SK-N-SH (cell line): Measurements from ENCODE around the gene CTNNA3. TPM values are rescaled to one million over a fixed set of nuclear protein-coding genes. Genes with fewer than 3 reads are reported as not detected.

Experiments used
- CTCF ChIA-PET: fragments of 300-600, 350-600 bp; formaldehyde crosslinking; extraction: SDS; loops from one replicate; lab custom pipeline; 2021; lab: Yijun Ruan, JAX
- POLR2A ChIA-PET: fragments of 350-600 bp; sonication (Branson Sonifier 250); formaldehyde crosslinking; extraction: SDS; loops from one replicate; lab custom pipeline; 2020; ENCODE audit warnings: antibody characterized with exemption, inconsistent platforms; lab: Yijun Ruan, JAX
- DNase-seq: peaks from one replicate; pipeline ENCODE4 v3.0.0; 2012
- H2AFZ ChIP-seq: fragments of 200-600 bp; sonication (generic); 2 replicates; pipeline ENCODE4 v1.8.1; 2016; ENCODE audit warnings: antibody characterized with exemption, mild to moderate bottlenecking, low read depth
- H3F3A ChIP-seq: fragments of 200-600 bp; sonication (generic); replicated peaks from 2 replicates; pipeline ENCODE3; 2016; ENCODE audit warnings: antibody characterized with exemption, mild to moderate bottlenecking; ENCODE audit not compliant: insufficient read depth
- H3K27ac ChIP-seq, 2 experiments: fragments of 200-500 bp in 1 of 2; fragments of 200-600 bp in 1 of 2; sonication (Bioruptor generic) in 1 of 2; sonication (generic), shearing (Covaris generic) in 1 of 2; 2 replicates each; pipeline versions ENCODE4 v1.5.1 to v1.6.1; 2014 to 2016; ENCODE audit warnings: low read depth in 2 of 2, inconsistent platforms in 1 of 2, low read length in 1 of 2, mild to moderate bottlenecking in 1 of 2, mixed read lengths in 1 of 2
- H3K27me3 ChIP-seq: fragments of 200-600 bp; sonication (generic), shearing (Covaris generic); 2 replicates; pipeline ENCODE4 v1.6.1; 2016; ENCODE audit warnings: mixed run types; ENCODE audit not compliant: insufficient read depth
- H3K36me3 ChIP-seq, 2 experiments: fragments of 200-500 bp in 1 of 2; fragments of 200-600 bp in 1 of 2; sonication (Bioruptor generic) in 1 of 2; sonication (generic) in 1 of 2; replicated peaks in 1 of 2; 2 replicates each; pipeline versions ENCODE3 to v1.5.1; 2014 to 2016; ENCODE audit warnings: low read length in 1 of 2, mild to moderate bottlenecking in 1 of 2; ENCODE audit not compliant: insufficient read depth in 2 of 2, control insufficient read depth in 1 of 2
- H3K4me1 ChIP-seq, 2 experiments: fragments of 200-500 bp in 1 of 2; fragments of 200-600 bp in 1 of 2; sonication (Bioruptor generic) in 1 of 2; sonication (generic), shearing (Covaris generic) in 1 of 2; 2 replicates each; pipeline versions ENCODE4 v1.5.1 to v1.6.1; 2014 to 2016; ENCODE audit warnings: low read depth in 1 of 2, low read length in 1 of 2, mixed run types in 1 of 2; ENCODE audit not compliant: insufficient read depth in 2 of 2, control insufficient read depth in 1 of 2
- H3K4me2 ChIP-seq: fragments of 200-600 bp; sonication (generic), shearing (Covaris generic); 2 replicates; pipeline ENCODE4 v1.6.1; 2017; ENCODE audit warnings: mixed run types
- H3K4me3 ChIP-seq, 2 experiments: fragments of 200-500 bp in 1 of 2; fragments of 200-600 bp in 1 of 2; sonication (Bioruptor generic) in 1 of 2; sonication (generic), shearing (Covaris generic) in 1 of 2; 2 replicates each; pipeline versions ENCODE4 v1.5.1 to v1.8.1; 2014 to 2016; ENCODE audit warnings: low read depth in 2 of 2, inconsistent platforms in 1 of 2, low read length in 1 of 2, mild to moderate bottlenecking in 1 of 2, mixed read lengths in 1 of 2, moderate library complexity in 1 of 2
- H3K79me2 ChIP-seq: fragments of 200-600 bp; sonication (generic); 2 replicates; pipeline ENCODE4 v1.8.1; 2017; ENCODE audit warnings: mild to moderate bottlenecking; ENCODE audit not compliant: insufficient read depth
- H3K9ac ChIP-seq: fragments of 200-600 bp; sonication (generic); 2 replicates; pipeline ENCODE4 v1.6.1; 2017; ENCODE audit warnings: mixed run types
- H3K9me2 ChIP-seq: fragments of 200-600 bp; sonication (generic); 2 replicates; pipeline ENCODE4 v1.6.1; 2017; ENCODE audit warnings: mixed run types
- H3K9me3 ChIP-seq: fragments of 200-600 bp; sonication (generic); 2 replicates; pipeline ENCODE4 v1.6.1; 2017; ENCODE audit warnings: mixed run types, mild to moderate bottlenecking, moderate library complexity
- H4K20me1 ChIP-seq: fragments of 200-600 bp; sonication (generic); 2 replicates; pipeline ENCODE4 v1.6.1; 2017; ENCODE audit warnings: mild to moderate bottlenecking, mixed run types; ENCODE audit not compliant: insufficient read depth
- CHD2 ChIP-seq: fragments of 150-350 bp; IDR thresholded peaks from 2 replicates; pipeline ENCODE4 v1.6.1; 2018; ENCODE audit warnings: low read length; ENCODE audit not compliant: partially characterized antibody
- EP300 ChIP-seq, 2 experiments: IDR thresholded peaks; 2 replicates each; pipeline versions ENCODE4 v1.4.0 to v1.6.1; 2012; ENCODE audit warnings: borderline replicate concordance in 1 of 2, low read depth in 1 of 2, low read length in 1 of 2
- EZH2phosphoT487 ChIP-seq: fragments of 200-600 bp; sonication (generic); IDR thresholded peaks from 2 replicates; pipeline ENCODE4 v1.6.1; 2017; ENCODE audit warnings: low read depth, mixed run types, mild to moderate bottlenecking, antibody characterized with exemption, moderate library complexity, borderline replicate concordance
- FOSL2 ChIP-seq: IDR thresholded peaks from 2 replicates; pipeline ENCODE4 v1.4.0; 2012; ENCODE audit warnings: low read depth, mild to moderate bottlenecking, moderate library complexity, borderline replicate concordance
- FOXJ3 ChIP-seq: sonication (generic); formaldehyde crosslinking; IDR thresholded peaks from 2 replicates; pipeline ENCODE4 v1.5.1; 2020; ENCODE audit warnings: mild to moderate bottlenecking, missing genetic modification reagents
- GABPA ChIP-seq: IDR thresholded peaks from 2 replicates; pipeline ENCODE4 v1.4.0; 2012; ENCODE audit warnings: low read depth, mild to moderate bottlenecking
- GATA2 ChIP-seq: sonication (generic); formaldehyde crosslinking; IDR thresholded peaks from 2 replicates; pipeline ENCODE4 v1.5.0; 2020; ENCODE audit warnings: mild to moderate bottlenecking, missing genetic modification reagents
- MEF2A ChIP-seq: IDR thresholded peaks from 2 replicates; pipeline ENCODE4 v1.4.0; 2012; ENCODE audit warnings: low read depth, borderline replicate concordance
- MXI1 ChIP-seq: IDR thresholded peaks from 2 replicates; pipeline ENCODE4 v1.6.1; 2012; ENCODE audit warnings: mild to moderate bottlenecking, low read depth, low read length, improper control_type of control experiment
- NFIC ChIP-seq: IDR thresholded peaks from 2 replicates; pipeline ENCODE4 v1.4.0; 2012; ENCODE audit warnings: borderline replicate concordance
- RAD21 ChIP-seq: IDR thresholded peaks from 2 replicates; pipeline ENCODE4 v1.6.1; 2012; ENCODE audit warnings: mild to moderate bottlenecking, low read length
- RCOR1 ChIP-seq: fragments of 150-350 bp; IDR thresholded peaks from 2 replicates; pipeline ENCODE4 v1.6.1; 2017; ENCODE audit warnings: antibody characterized with exemption, low read length
- RXRA ChIP-seq: IDR thresholded peaks from 2 replicates; pipeline ENCODE4 v1.4.0; 2012; ENCODE audit warnings: low read depth, mild to moderate bottlenecking, borderline replicate concordance
- SIN3A ChIP-seq: IDR thresholded peaks from 2 replicates; pipeline ENCODE4 v1.6.1; 2012; ENCODE audit warnings: low read depth, mild to moderate bottlenecking, low read length, moderate library complexity, borderline replicate concordance
- SMC3 ChIP-seq: IDR thresholded peaks from 2 replicates; pipeline ENCODE4 v1.6.1; 2012; ENCODE audit warnings: low read depth, low read length, improper control_type of control experiment
- TCF12 ChIP-seq: IDR thresholded peaks from 2 replicates; pipeline ENCODE4 v1.4.0; 2012
- YY1 ChIP-seq: IDR thresholded peaks from 2 replicates; pipeline ENCODE4 v1.4.0; 2012; ENCODE audit warnings: low read depth, mild to moderate bottlenecking
- whole genome bisulfite sequencing: methylation state at CpG from one replicate; pipeline ENCODE4 v1.1.6; 2017; ENCODE audit warnings: low lambda C conversion rate; 5-methylcytosine and 5-hydroxymethylcytosine counted together
- polyA plus RNA-seq, 3 experiments: library from polyadenylated mRNA; depleted of rRNA; stranded (reverse); fragments of >200 nt; gene quantifications; 2 replicates each; pipeline ENCODE4 v1.2.3, GENCODE V29; 2012
- TF ChIP-seq, protein P1 (sequence below): IDR thresholded peaks from 2 replicates; pipeline ENCODE4; 2012
- TF ChIP-seq, protein P2 (sequence below): fragments of 150-350 bp; IDR thresholded peaks from 2 replicates; pipeline ENCODE4 v1.6.1; 2016; ENCODE audit warnings: mild to moderate bottlenecking, low read depth, low read length
- TF ChIP-seq, protein P3 (sequence below): fragments of 150-350 bp; IDR thresholded peaks from 2 replicates; pipeline ENCODE4 v1.6.1; 2017; ENCODE audit warnings: antibody characterized with exemption, low read length, low read depth, borderline replicate concordance
- TF ChIP-seq, protein P4 (sequence below): IDR thresholded peaks from 2 replicates; pipeline ENCODE4 v1.4.0; 2012; ENCODE audit warnings: low read depth

Gene CTNNA3
- polyA plus RNA-seq, 1 of the 3 experiments (the other 2 are of a cell fraction), result not detected

DNA sequence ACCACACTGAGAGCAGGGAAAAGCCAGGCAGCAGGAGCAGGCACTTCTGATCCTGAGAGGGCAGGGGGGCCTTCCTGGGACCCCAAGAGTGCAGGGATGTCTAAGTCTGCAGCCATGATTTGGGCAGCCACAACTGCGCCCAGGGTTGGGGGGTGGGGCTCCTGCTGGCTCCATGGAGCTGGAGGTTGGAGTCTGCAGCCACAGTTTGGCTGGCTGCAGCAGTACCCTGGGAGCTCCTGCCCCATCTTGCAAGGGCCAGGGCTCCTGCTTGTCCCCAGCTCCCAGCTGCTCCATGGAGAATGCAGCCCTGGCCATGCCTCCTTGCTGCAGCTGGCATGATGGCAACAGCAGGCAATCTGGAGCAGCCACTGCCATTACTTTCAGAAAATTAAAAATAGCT lies 1449.8 kb downstream of the CTNNA3 start:
- no peak overlapping the region for H3K4me2 ChIP-seq
- no peak overlapping the region for H3K4me3 ChIP-seq
- no peaks in the 10 kb centered on the region for H3K27me3 ChIP-seq
- H2AFZ ChIP-seq, result no peak overlapping the region
- no peaks in the 10 kb centered on the region for H3K9me3 ChIP-seq
- DNase-seq, result no peak
- no peak overlapping the region for H3K9ac ChIP-seq
- no peaks in the 10 kb centered on the region for H3F3A ChIP-seq
- no peaks in the 10 kb centered on the region for H3K9me2 ChIP-seq
- no peaks in the 10 kb centered on the region for H4K20me1 ChIP-seq
- WGBS, result no CpG with 5 or more reads among the region's 1 CpG
- ChIA-PET CTCF (interaction anchor here (0.6 kb wide), 1 partner anchor 33 kb away, joined by 3 read pairs; no protein-coding TSS in a partner anchor), POLR2A (no interaction called here)
- no peaks in the 10 kb centered on the region for H3K4me1 ChIP-seq
- no peaks in the 10 kb centered on the region for H3K36me3 ChIP-seq
- H3K27ac ChIP-seq, result no peak overlapping the region
- no peaks in the 10 kb centered on the region for H3K79me2 ChIP-seq
- no peak for TF ChIP-seq TCF12
- no peak for TF ChIP-seq CHD2
- TF ChIP-seq, protein P1, sequence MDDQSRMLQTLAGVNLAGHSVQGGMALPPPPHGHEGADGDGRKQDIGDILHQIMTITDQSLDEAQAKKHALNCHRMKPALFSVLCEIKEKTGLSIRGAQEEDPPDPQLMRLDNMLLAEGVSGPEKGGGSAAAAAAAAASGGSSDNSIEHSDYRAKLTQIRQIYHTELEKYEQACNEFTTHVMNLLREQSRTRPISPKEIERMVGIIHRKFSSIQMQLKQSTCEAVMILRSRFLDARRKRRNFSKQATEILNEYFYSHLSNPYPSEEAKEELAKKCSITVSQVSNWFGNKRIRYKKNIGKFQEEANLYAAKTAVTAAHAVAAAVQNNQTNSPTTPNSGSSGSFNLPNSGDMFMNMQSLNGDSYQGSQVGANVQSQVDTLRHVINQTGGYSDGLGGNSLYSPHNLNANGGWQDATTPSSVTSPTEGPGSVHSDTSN, result no peak

DNA sequence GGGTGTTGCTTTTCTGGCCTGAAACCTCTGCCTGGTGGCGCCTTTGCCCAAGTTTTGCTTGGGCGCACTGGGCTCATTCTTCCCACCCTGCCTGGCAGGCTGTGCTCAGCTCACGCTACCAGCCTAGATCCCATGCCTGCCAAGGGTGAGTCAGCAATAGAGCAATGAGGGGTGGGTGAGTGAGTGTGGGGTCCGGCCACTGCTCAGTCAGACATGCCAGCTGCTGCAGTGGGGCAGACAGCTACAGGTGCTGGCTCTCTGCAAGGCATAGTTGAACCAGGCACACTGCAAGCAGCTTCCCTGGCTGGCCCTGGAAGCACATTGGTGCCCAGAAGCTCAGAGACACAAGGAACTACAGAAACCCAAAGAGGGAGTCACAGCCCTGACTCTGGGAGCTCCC lies 1451.0 kb downstream of the CTNNA3 start:
- 63% methylated on average over 3 of the region's 4 CpGs for WGBS
- no peaks in the 10 kb centered on the region for H3K36me3 ChIP-seq

More for the DNA sequence above, 1451.0 kb downstream of the CTNNA3 start:
- no peak overlapping the region for H3K4me3 ChIP-seq
- H3K4me1 ChIP-seq, result no peaks in the 10 kb centered on the region
- H3K27ac ChIP-seq, result no peak overlapping the region
- no peaks in the 10 kb centered on the region for H3K27me3 ChIP-seq
- no peaks in the 10 kb centered on the region for H3K9me3 ChIP-seq
- POLR2A ChIA-PET, result no interaction called here
- DNase-seq, result no peak
- H3K4me2 ChIP-seq, result no peak overlapping the region
- H2AFZ ChIP-seq, result no peak overlapping the region
- no peaks in the 10 kb centered on the region for H3K79me2 ChIP-seq
- H3F3A ChIP-seq, result no peaks in the 10 kb centered on the region
- H3K9me2 ChIP-seq, result no peaks in the 10 kb centered on the region
- no peaks in the 10 kb centered on the region for H4K20me1 ChIP-seq
- TF ChIP-seq RCOR1 (no peak), GATA2 (CRISPR knock-in tag) (no peak), RAD21 (no peak), CHD2 (no peak), SMC3 (no peak), NFIC (no peak), MXI1 (no peak), FOXJ3 (CRISPR knock-in tag) (no peak), RXRA (no peak), YY1 (no peak), EZH2phosphoT487 (no peak), GABPA (no peak), MEF2A (no peak), FOSL2 (no peak), SIN3A (no peak), EP300 (IDR thresholded peaks at IDR 0.05; ENCODE audit: borderline replicate concordance in 1 of 2, low read depth in 1 of 2, low read length in 1 of 2) (no peak)
- TF ChIP-seq, protein P2, sequence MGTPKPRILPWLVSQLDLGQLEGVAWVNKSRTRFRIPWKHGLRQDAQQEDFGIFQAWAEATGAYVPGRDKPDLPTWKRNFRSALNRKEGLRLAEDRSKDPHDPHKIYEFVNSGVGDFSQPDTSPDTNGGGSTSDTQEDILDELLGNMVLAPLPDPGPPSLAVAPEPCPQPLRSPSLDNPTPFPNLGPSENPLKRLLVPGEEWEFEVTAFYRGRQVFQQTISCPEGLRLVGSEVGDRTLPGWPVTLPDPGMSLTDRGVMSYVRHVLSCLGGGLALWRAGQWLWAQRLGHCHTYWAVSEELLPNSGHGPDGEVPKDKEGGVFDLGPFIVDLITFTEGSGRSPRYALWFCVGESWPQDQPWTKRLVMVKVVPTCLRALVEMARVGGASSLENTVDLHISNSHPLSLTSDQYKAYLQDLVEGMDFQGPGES, result no peak
- TF ChIP-seq, protein P3, sequence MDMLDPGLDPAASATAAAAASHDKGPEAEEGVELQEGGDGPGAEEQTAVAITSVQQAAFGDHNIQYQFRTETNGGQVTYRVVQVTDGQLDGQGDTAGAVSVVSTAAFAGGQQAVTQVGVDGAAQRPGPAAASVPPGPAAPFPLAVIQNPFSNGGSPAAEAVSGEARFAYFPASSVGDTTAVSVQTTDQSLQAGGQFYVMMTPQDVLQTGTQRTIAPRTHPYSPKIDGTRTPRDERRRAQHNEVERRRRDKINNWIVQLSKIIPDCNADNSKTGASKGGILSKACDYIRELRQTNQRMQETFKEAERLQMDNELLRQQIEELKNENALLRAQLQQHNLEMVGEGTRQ, result no peak
- TF ChIP-seq, protein P4, sequence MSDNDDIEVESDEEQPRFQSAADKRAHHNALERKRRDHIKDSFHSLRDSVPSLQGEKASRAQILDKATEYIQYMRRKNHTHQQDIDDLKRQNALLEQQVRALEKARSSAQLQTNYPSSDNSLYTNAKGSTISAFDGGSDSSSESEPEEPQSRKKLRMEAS, result no peak
- TF ChIP-seq, protein P1, result no peak
- CTCF ChIA-PET, result interaction anchor here (1.2 kb wide), 1 partner anchor 10 kb away, joined by 3 read pairs; no protein-coding TSS in a partner anchor
- no peak overlapping the region for H3K9ac ChIP-seq
